ENCODE data around the gene MEPE.
A peak's percentile ranks its signal among the peaks of the same experiment; 100 is the strongest.

MEPE gene

DNA sequence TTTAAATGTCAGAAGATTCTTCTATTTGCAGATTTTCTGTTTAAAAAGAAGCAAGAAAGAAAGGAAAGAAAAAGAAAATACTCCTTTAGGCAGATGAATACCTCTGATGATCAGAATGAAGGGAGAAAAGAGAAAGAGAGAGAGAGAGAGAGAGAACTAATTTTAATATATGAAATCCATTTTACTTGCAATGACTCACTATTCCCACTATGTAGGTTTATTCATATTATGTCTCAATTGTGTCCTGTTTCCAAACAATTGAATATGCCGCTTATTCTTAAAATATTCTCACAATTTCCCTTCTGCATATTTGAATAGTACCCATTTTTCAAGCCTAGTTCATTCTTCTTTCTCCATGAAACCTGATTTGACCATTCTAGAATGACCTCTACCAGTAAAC, 11.7 kb downstream of the MEPE start:
- H3K4me1 ChIP-seq: no peaks in the 10 kb centered on the region
- no peak overlapping the region for H3K4me3 ChIP-seq (ENCODE audit: low read depth, low read length)
- no peaks in the 10 kb centered on the region for H3K9me3 ChIP-seq
- H3K36me3 ChIP-seq: no peaks in the 10 kb centered on the region
- TF ChIP-seq, protein P1, sequence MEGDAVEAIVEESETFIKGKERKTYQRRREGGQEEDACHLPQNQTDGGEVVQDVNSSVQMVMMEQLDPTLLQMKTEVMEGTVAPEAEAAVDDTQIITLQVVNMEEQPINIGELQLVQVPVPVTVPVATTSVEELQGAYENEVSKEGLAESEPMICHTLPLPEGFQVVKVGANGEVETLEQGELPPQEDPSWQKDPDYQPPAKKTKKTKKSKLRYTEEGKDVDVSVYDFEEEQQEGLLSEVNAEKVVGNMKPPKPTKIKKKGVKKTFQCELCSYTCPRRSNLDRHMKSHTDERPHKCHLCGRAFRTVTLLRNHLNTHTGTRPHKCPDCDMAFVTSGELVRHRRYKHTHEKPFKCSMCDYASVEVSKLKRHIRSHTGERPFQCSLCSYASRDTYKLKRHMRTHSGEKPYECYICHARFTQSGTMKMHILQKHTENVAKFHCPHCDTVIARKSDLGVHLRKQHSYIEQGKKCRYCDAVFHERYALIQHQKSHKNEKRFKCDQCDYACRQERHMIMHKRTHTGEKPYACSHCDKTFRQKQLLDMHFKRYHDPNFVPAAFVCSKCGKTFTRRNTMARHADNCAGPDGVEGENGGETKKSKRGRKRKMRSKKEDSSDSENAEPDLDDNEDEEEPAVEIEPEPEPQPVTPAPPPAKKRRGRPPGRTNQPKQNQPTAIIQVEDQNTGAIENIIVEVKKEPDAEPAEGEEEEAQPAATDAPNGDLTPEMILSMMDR (IDR thresholded peaks at IDR 0.05; ENCODE audit: low read depth, low read length): no peak
- no peak for DNase-seq
- peaks cover 24% of the 10 kb centered on the region for H3K27me3 ChIP-seq

DNA sequence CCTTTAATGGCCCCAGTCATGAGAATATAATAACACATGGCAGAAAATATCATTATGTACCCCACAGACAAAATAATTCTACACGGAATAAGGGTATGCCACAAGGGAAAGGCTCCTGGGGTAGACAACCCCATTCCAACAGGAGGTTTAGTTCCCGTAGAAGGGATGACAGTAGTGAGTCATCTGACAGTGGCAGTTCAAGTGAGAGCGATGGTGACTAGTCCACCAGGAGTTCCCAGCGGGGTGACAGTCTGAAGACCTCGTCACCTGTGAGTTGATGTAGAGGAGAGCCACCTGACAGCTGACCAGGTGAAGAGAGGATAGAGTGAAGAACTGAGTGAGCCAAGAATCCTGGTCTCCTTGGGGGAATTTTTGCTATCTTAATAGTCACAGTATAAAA, 13.5 kb downstream of the MEPE start:
- Histone ChIP-seq H3K9me3 (no peaks in the 10 kb centered on the region), H3K4me3 (ENCODE audit: low read depth, low read length) (no peak overlapping the region), H3K4me1 (no peaks in the 10 kb centered on the region), H3K36me3 (no peaks in the 10 kb centered on the region), H3K27me3 (peaks cover 25% of the 10 kb centered on the region)
- TF ChIP-seq, protein P1 (IDR thresholded peaks at IDR 0.05; ENCODE audit: low read depth, low read length): no peak
- no peak for DNase-seq

DNA sequence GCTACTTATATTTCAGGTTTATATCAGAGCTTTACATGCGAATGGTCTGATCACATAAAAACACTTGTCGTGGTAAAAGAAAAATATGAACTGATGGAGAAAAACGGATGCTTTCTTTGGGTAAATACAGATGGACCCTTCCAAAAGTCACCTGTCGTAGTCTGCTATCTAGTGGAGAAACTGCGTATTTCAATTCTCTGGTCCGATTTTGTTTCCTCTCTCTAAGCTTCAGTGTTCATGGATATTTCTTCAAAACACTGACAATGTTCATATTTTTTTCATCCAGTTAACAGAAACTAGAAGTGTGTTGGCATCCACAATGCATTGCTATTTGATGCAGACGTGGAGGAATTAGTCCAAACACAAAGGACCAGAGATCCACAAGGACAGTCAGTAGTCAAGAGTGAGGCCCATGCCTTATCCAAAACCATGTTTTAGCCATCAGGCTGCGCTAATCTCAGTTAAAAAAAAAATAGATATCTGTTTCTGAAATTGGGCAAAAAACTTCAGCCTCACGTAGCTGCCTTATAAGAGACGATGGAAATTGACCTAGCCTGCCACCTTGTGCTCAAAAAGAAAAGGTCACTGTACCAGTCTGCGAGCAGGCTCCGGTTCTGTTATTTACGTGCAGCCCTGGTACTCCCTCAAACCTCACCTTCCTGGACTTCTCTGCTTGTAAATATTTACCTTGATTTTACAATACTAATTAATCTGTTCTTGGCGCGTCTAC, 16.0 kb downstream of the MEPE start:
- TF ChIP-seq, protein P1 (IDR thresholded peaks at IDR 0.05; ENCODE audit: low read depth, low read length): peak; percentile 78
- Histone ChIP-seq H3K4me1 (no peaks in the 10 kb centered on the region), H3K4me3 (ENCODE audit: low read depth, low read length) (peak overlapping the region; percentile 2; the same call in 1 of the 2 replicates), H3K27me3 (peaks cover 21% of the 10 kb centered on the region), H3K36me3 (no peaks in the 10 kb centered on the region), H3K9me3 (no peaks in the 10 kb centered on the region)
- peak; percentile 49 for DNase-seq

DNA sequence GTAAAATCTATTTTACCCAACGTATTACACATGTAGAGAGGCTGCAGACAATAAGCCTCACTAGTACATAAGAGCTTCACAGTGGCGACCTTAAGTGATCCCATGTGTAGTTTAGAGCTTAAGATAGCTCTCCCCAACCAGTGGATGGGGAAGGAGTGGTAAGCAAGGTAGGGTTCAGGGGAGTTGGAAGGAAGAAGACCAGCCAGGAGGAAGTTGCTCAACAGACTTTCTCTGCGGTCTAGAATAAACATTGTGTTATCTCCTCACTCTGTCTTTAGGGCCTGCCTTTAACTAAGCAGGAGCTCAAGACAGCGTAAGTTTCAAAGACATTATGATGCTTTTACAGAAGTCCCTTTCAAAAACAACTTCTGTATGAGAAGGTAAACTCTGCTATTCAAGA, 16.8 kb downstream of the MEPE start:
- Histone ChIP-seq H3K36me3 (no peaks in the 10 kb centered on the region), H3K9me3 (no peaks in the 10 kb centered on the region), H3K27me3 (peaks cover 21% of the 10 kb centered on the region), H3K4me3 (ENCODE audit: low read depth, low read length) (no peak overlapping the region), H3K4me1 (no peaks in the 10 kb centered on the region)
- TF ChIP-seq, protein P1 (IDR thresholded peaks at IDR 0.05; ENCODE audit: low read depth, low read length): no peak
- DNase-seq: no peak

DNA sequence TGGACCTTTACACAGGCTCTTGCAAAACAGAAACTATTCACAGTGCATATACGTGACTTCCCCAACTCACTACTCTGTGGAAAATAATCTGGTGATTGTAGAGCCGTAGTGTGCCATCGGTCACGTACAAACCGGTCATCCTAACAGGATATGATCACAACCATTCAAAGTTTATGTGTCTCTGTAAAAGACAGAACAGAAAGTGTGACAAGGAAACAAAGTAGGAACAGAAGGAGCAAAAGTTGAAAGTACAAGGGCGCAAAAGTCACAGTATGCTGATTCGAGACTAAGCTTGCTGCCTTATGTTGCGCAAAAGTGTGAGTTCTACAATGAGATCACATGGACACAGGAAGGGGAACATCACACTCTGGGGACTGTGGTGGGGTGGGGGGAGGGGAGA, 18.6 kb downstream of the MEPE start:
- TF ChIP-seq, protein P1 (IDR thresholded peaks at IDR 0.05; ENCODE audit: low read depth, low read length): no peak
- Histone ChIP-seq H3K27me3 (peaks cover 12% of the 10 kb centered on the region), H3K4me1 (no peaks in the 10 kb centered on the region), H3K9me3 (no peaks in the 10 kb centered on the region), H3K4me3 (ENCODE audit: low read depth, low read length) (no peak overlapping the region), H3K36me3 (no peaks in the 10 kb centered on the region)
- DNase-seq: no peak

DNA sequence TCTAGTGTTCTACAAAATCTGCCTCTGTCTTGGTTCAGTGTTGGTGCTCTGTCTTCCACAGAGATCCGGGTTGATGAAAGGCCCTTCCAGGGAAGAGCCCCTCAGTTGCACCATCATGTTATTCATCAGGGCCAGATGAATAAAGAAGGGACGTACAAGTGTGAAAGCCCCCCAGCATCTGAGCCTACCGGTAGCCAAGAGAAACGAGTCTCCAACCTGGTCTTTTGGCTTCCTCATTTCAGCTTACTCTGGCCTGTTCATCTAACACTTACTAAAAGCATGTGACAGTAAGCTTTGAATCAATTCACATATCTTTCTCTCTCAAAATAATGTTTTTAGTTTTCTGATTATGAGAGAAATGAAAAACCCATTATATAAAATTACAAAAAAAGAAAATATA, 19.2 kb downstream of the MEPE start:
- no peak overlapping the region for H3K4me3 ChIP-seq (ENCODE audit: low read depth, low read length)
- H3K9me3 ChIP-seq: no peaks in the 10 kb centered on the region
- no peaks in the 10 kb centered on the region for H3K4me1 ChIP-seq
- no peaks in the 10 kb centered on the region for H3K36me3 ChIP-seq
- TF ChIP-seq, protein P1 (IDR thresholded peaks at IDR 0.05; ENCODE audit: low read depth, low read length): no peak
- DNase-seq: no peak
- H3K27me3 ChIP-seq: peaks cover 15% of the 10 kb centered on the region

Measured in BE2C (cell line).